Measurements from ENCODE around the gene GSAP.

The GSAP gene

DNA sequence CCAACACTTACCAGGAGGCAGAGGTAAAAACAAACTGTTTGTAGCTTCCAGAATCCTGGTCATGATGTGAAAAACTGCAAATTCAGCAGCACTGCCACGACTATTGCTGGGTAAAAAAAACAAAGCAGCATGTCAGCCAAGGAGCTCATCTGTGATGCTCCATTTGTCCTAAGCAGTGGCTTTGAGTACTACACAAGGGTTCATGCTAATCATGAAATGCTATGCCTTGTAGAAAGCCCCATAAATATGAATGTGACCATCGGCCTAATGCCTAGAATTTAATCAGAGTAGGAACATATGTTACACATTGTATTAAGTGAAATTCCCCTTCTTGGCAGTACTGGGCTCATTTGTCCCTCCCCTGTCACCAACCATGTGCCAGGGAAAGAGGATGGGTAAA is 95.4 kb downstream of the GSAP start:
- no peaks in the 10 kb centered on the region for H3K36me3 ChIP-seq
- H3K27ac ChIP-seq: no peak overlapping the region
- H3K27me3 ChIP-seq (ENCODE audit: insufficient read depth, low read depth, severe bottlenecking): no peaks in the 10 kb centered on the region
- H3K9me3 ChIP-seq (ENCODE audit: severe bottlenecking): no peaks in the 10 kb centered on the region
- H3K4me3 ChIP-seq (ENCODE audit: low read depth, low read length): no peak overlapping the region
- DNase-seq: no peak
- TF ChIP-seq, protein P1, sequence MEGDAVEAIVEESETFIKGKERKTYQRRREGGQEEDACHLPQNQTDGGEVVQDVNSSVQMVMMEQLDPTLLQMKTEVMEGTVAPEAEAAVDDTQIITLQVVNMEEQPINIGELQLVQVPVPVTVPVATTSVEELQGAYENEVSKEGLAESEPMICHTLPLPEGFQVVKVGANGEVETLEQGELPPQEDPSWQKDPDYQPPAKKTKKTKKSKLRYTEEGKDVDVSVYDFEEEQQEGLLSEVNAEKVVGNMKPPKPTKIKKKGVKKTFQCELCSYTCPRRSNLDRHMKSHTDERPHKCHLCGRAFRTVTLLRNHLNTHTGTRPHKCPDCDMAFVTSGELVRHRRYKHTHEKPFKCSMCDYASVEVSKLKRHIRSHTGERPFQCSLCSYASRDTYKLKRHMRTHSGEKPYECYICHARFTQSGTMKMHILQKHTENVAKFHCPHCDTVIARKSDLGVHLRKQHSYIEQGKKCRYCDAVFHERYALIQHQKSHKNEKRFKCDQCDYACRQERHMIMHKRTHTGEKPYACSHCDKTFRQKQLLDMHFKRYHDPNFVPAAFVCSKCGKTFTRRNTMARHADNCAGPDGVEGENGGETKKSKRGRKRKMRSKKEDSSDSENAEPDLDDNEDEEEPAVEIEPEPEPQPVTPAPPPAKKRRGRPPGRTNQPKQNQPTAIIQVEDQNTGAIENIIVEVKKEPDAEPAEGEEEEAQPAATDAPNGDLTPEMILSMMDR (IDR thresholded peaks at IDR 0.05; ENCODE audit: low read depth, low read length): no peak

DNA sequence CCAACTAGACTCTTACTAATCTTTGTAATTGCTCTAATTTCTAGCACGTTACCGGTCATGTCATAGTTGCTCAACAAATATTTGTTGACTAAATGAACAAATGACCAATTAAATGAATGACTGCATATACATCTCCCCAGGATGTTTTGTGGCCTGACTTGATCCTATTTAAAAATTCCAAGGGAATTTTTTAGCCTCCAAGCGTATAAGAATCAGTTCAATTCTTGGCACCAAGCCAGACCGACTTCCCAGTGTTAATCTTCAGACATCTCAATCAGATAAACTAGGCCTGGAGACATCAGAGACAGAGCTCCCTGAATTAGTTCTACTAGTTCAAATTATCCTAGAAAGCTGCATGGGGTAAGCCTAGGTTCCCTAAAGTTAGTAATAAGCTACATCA is 96.0 kb downstream of the GSAP start:
- Histone ChIP-seq H3K36me3 (no peaks in the 10 kb centered on the region), H3K4me3 (ENCODE audit: low read depth, low read length) (no peak overlapping the region), H3K9me3 (ENCODE audit: severe bottlenecking) (no peaks in the 10 kb centered on the region), H3K27ac (no peak overlapping the region), H3K27me3 (ENCODE audit: insufficient read depth, low read depth, severe bottlenecking) (no peaks in the 10 kb centered on the region)
- TF ChIP-seq, protein P1 (IDR thresholded peaks at IDR 0.05; ENCODE audit: low read depth, low read length): no peak
- DNase-seq: no peak

DNA sequence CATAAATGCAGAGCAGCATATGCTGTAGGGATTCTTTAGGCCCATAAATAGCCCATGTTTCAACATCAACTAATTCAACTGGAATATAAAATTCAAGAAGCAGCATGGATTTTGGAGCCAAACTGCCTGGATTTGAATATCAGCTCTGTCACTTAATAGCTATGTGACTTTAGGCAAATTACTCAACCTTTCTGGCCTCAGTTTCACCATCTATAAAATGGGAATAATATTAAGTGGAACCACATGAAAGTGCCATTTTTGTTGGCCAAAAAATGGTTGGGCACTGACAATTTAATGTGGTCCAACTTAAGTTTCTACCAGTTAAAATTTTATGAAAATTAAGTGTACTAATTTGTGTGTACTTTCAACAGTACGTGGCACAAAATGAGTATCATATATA is 98.1 kb downstream of the GSAP start:
- H3K36me3 ChIP-seq: no peaks in the 10 kb centered on the region
- H3K27ac ChIP-seq: no peak overlapping the region
- no peaks in the 10 kb centered on the region for H3K9me3 ChIP-seq (ENCODE audit: severe bottlenecking)
- DNase-seq: no peak
- TF ChIP-seq, protein P1 (IDR thresholded peaks at IDR 0.05; ENCODE audit: low read depth, low read length): no peak
- no peak overlapping the region for H3K4me3 ChIP-seq (ENCODE audit: low read depth, low read length)
- no peaks in the 10 kb centered on the region for H3K27me3 ChIP-seq (ENCODE audit: insufficient read depth, low read depth, severe bottlenecking)

DNA sequence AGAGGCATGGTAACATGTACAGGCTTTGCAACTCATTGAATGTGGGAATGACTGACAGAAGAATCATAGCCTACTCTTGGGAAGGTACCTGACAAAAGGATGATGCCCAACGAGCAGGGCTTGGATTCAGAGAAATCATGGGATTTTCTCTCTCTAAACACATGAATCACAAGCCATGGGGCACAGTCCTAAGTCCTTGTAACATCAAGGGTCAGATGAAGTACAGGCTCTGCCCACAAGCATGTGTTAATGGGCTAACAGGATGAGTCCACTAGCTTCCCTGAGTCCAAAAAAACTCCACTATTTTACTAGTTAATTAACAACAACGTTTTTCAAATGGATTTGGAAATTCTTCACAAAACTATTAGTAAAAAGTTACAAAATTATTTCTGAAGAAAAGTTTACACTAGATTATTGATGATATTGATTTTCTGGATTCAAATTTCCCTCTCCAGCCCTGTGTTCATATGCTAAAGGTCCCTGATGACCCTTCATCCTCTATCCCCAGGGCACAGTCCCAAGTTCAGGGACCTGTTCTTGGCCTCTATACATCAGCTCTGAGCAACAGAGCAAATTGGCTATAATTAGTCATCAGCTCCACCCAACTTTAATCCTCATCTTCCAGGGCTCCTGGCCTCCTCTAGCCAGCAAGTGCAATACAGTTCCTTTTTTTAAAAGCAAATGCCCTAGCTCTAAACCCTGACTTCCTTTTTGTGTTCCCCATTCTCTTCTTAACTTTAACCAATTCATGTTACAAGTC is 99.8 kb downstream of the GSAP start:
- Histone ChIP-seq H3K36me3 (no peaks in the 10 kb centered on the region), H3K9me3 (ENCODE audit: severe bottlenecking) (no peaks in the 10 kb centered on the region), H3K27me3 (ENCODE audit: insufficient read depth, low read depth, severe bottlenecking) (no peaks in the 10 kb centered on the region), H3K4me3 (ENCODE audit: low read depth, low read length) (no peak overlapping the region), H3K27ac (no peak overlapping the region)
- TF ChIP-seq, protein P1 (IDR thresholded peaks at IDR 0.05; ENCODE audit: low read depth, low read length): no peak
- DNase-seq: no peak

DNA sequence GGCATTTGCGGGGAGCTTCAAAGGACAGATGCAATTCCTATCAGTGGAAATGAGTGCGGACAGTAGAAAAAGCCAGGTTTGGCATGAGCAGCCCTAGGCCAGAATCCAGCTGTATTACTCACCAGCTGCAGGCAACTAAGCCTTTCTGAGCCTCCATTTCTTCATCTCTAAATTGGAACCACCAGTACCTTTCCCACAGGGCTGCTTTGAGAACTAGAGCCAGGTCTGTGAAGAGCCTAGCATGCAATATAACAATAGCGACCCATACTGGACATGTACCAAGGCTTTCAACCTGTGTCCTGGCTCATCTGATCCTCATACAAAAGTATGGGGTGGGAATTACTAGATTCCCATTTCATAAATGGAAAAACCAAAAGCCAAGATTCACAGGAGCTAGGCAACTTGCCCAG is 101.0 kb downstream of the GSAP start:
- Histone ChIP-seq H3K27ac (no peak overlapping the region), H3K9me3 (ENCODE audit: severe bottlenecking) (no peaks in the 10 kb centered on the region), H3K4me3 (ENCODE audit: low read depth, low read length) (no peak overlapping the region), H3K27me3 (ENCODE audit: insufficient read depth, low read depth, severe bottlenecking) (no peaks in the 10 kb centered on the region), H3K36me3 (no peaks in the 10 kb centered on the region)
- TF ChIP-seq, protein P1 (IDR thresholded peaks at IDR 0.05; ENCODE audit: low read depth, low read length): no peak
- no peak for DNase-seq
